ENCODE measurements around the gene SULT2B1. TPM values are rescaled to one million over a fixed set of nuclear protein-coding genes. Genes with fewer than 3 reads are reported as not detected.
A peak's percentile ranks its signal among the peaks of the same experiment; 100 is the strongest.

The SULT2B1 gene
- polyA plus RNA-seq, 2 donors: 295 to 320 TPM

GRCh38 chr19:48636859-48637448, 85.0 kb downstream of the SULT2B1 start, which contains the start of gene DBP:
TSS of gene DBP (minus strand) at chr19:48637379. CDS start at chr19:48636994, 385 bp downstream.
- H3K27me3 ChIP-seq (ENCODE audit: control insufficient read depth in 1 of 2, insufficient read depth in 2 of 2, low read length in 2 of 2): no peaks in the 10 kb centered on the region
- H3K4me3 ChIP-seq (ENCODE audit: low read depth in 1 of 2, low read length in 2 of 2): peak within 1 kb of the TSS; percentile 61 to 65
- H3K4me1 ChIP-seq (ENCODE audit: control insufficient read depth in 2 of 2, insufficient read depth in 2 of 2, low read length in 1 of 2): peaks cover 0 to 10% of the 10 kb centered on the region in 2 donors
- no peaks in the 10 kb centered on the region for H3K9me3 ChIP-seq (ENCODE audit: control insufficient read depth in 2 of 2, insufficient read depth in 1 of 2, low read depth in 1 of 2, low read length in 1 of 2)
- H3K27ac ChIP-seq (ENCODE audit: low read depth in 2 of 2, low read length in 1 of 2): peak within 1 kb of the TSS; percentile 98 to 99
- 0 to 1% methylated on average over 39 to 40 of the region's 40 CpGs for WGBS, 2 donors
- no peaks in the 10 kb centered on the region for H3K36me3 ChIP-seq (ENCODE audit: control insufficient read depth in 2 of 2, insufficient read depth in 2 of 2, low read length in 1 of 2)

- H3K4me3 ChIP-seq (ENCODE audit: low read depth in 1 of 2, low read length in 2 of 2): peak overlapping the region; percentile 61 to 65
- H3K27ac ChIP-seq (ENCODE audit: low read depth in 2 of 2, low read length in 1 of 2): peak overlapping the region; percentile 98 to 99
- peaks cover 0 to 10% of the 10 kb centered on the region in 2 donors for H3K4me1 ChIP-seq (ENCODE audit: control insufficient read depth in 2 of 2, insufficient read depth in 2 of 2, low read length in 1 of 2)
- H3K27me3 ChIP-seq (ENCODE audit: control insufficient read depth in 1 of 2, insufficient read depth in 2 of 2, low read length in 2 of 2): no peaks in the 10 kb centered on the region
- H3K9me3 ChIP-seq (ENCODE audit: control insufficient read depth in 2 of 2, insufficient read depth in 1 of 2, low read depth in 1 of 2, low read length in 1 of 2): no peaks in the 10 kb centered on the region
- no peaks in the 10 kb centered on the region for H3K36me3 ChIP-seq (ENCODE audit: control insufficient read depth in 2 of 2, insufficient read depth in 2 of 2, low read length in 1 of 2)
- 0 to 1% methylated on average over 36 to 38 of the region's 38 CpGs for WGBS, 2 donors
These were observed 85.5 kb downstream of the SULT2B1 start for GRCh38 chr19:48637449-48637947.

GRCh38 chr19:48637948-48638830, 86.2 kb downstream of the SULT2B1 start:
- no peaks in the 10 kb centered on the region for H3K36me3 ChIP-seq (ENCODE audit: control insufficient read depth in 2 of 2, insufficient read depth in 2 of 2, low read length in 1 of 2)
- H3K4me3 ChIP-seq (ENCODE audit: low read depth in 1 of 2, low read length in 2 of 2): peak overlapping the region; percentile 46 to 65
- H3K27me3 ChIP-seq (ENCODE audit: control insufficient read depth in 1 of 2, insufficient read depth in 2 of 2, low read length in 2 of 2): no peaks in the 10 kb centered on the region
- 6 to 7% methylated on average over 29 of the region's 29 CpGs for WGBS, 2 donors
- H3K9me3 ChIP-seq (ENCODE audit: control insufficient read depth in 2 of 2, insufficient read depth in 1 of 2, low read depth in 1 of 2, low read length in 1 of 2): no peaks in the 10 kb centered on the region
- H3K4me1 ChIP-seq (ENCODE audit: control insufficient read depth in 2 of 2, insufficient read depth in 2 of 2, low read length in 1 of 2): peaks cover 0 to 10% of the 10 kb centered on the region in 2 donors
- peak overlapping the region; percentile 98 to 99 for H3K27ac ChIP-seq (ENCODE audit: low read depth in 2 of 2, low read length in 1 of 2)

- 74 to 78% methylated on average over 16 of the region's 16 CpGs for WGBS, 2 donors
- Histone ChIP-seq H3K9me3 (ENCODE audit: control insufficient read depth in 2 of 2, insufficient read depth in 1 of 2, low read depth in 1 of 2, low read length in 1 of 2) (no peaks in the 10 kb centered on the region), H3K4me1 (ENCODE audit: control insufficient read depth in 2 of 2, insufficient read depth in 2 of 2, low read length in 1 of 2) (peaks cover 0 to 7% of the 10 kb centered on the region in 2 donors), H3K27ac (ENCODE audit: low read depth in 2 of 2, low read length in 1 of 2) (peak overlapping the region; percentile 98 to 99), H3K4me3 (ENCODE audit: low read depth in 1 of 2, low read length in 2 of 2) (no peak overlapping the region), H3K27me3 (ENCODE audit: control insufficient read depth in 1 of 2, insufficient read depth in 2 of 2, low read length in 2 of 2) (no peaks in the 10 kb centered on the region), H3K36me3 (ENCODE audit: control insufficient read depth in 2 of 2, insufficient read depth in 2 of 2, low read length in 1 of 2) (no peaks in the 10 kb centered on the region)
These were observed 86.9 kb downstream of the SULT2B1 start for GRCh38 chr19:48638831-48639381.

- Histone ChIP-seq H3K27ac (ENCODE audit: low read depth in 2 of 2, low read length in 1 of 2) (no peak overlapping the region), H3K4me3 (ENCODE audit: low read depth in 1 of 2, low read length in 2 of 2) (no peak overlapping the region), H3K9me3 (ENCODE audit: control insufficient read depth in 2 of 2, insufficient read depth in 1 of 2, low read depth in 1 of 2, low read length in 1 of 2) (no peaks in the 10 kb centered on the region), H3K4me1 (ENCODE audit: control insufficient read depth in 2 of 2, insufficient read depth in 2 of 2, low read length in 1 of 2) (peaks cover 0 to 6% of the 10 kb centered on the region in 2 donors), H3K36me3 (ENCODE audit: control insufficient read depth in 2 of 2, insufficient read depth in 2 of 2, low read length in 1 of 2) (no peaks in the 10 kb centered on the region), H3K27me3 (ENCODE audit: control insufficient read depth in 1 of 2, insufficient read depth in 2 of 2, low read length in 2 of 2) (no peaks in the 10 kb centered on the region)
- 66 to 74% methylated on average over 31 to 33 of the region's 33 CpGs for WGBS, 2 donors
These were observed 87.8 kb downstream of the SULT2B1 start for GRCh38 chr19:48639483-48640375.

- H3K4me1 ChIP-seq (ENCODE audit: control insufficient read depth in 2 of 2, insufficient read depth in 2 of 2, low read length in 1 of 2): peaks cover 3 to 7% of the 10 kb centered on the region in 2 donors
- H3K36me3 ChIP-seq (ENCODE audit: control insufficient read depth in 2 of 2, insufficient read depth in 2 of 2, low read length in 1 of 2): no peaks in the 10 kb centered on the region
- H3K27me3 ChIP-seq (ENCODE audit: control insufficient read depth in 1 of 2, insufficient read depth in 2 of 2, low read length in 2 of 2): no peaks in the 10 kb centered on the region
- no peak overlapping the region for H3K27ac ChIP-seq (ENCODE audit: low read depth in 2 of 2, low read length in 1 of 2)
- WGBS, 2 donors: 94 to 97% methylated on average over 2 of the region's 2 CpGs
- no peaks in the 10 kb centered on the region for H3K9me3 ChIP-seq (ENCODE audit: control insufficient read depth in 2 of 2, insufficient read depth in 1 of 2, low read depth in 1 of 2, low read length in 1 of 2)
- H3K4me3 ChIP-seq (ENCODE audit: low read depth in 1 of 2, low read length in 2 of 2): no peak overlapping the region
These were observed 89.9 kb downstream of the SULT2B1 start for GRCh38 chr19:48641850-48642249.

- peaks cover 3 to 7% of the 10 kb centered on the region in 2 donors for H3K4me1 ChIP-seq (ENCODE audit: control insufficient read depth in 2 of 2, insufficient read depth in 2 of 2, low read length in 1 of 2)
- H3K9me3 ChIP-seq (ENCODE audit: control insufficient read depth in 2 of 2, insufficient read depth in 1 of 2, low read depth in 1 of 2, low read length in 1 of 2): no peaks in the 10 kb centered on the region
- WGBS, 2 donors: 88 to 92% methylated on average over 5 of the region's 5 CpGs
These were observed 90.9 kb downstream of the SULT2B1 start for GRCh38 chr19:48642862-48643261.

GRCh38 chr19:48644355-48644754, 92.4 kb downstream of the SULT2B1 start:
- no peak overlapping the region for H3K27ac ChIP-seq (ENCODE audit: low read depth in 2 of 2, low read length in 1 of 2)
- peaks cover 0 to 7% of the 10 kb centered on the region in 2 donors for H3K4me1 ChIP-seq (ENCODE audit: control insufficient read depth in 2 of 2, insufficient read depth in 2 of 2, low read length in 1 of 2)
- WGBS, 2 donors: 74 to 76% methylated on average over 4 of the region's 4 CpGs
- H3K36me3 ChIP-seq (ENCODE audit: control insufficient read depth in 2 of 2, insufficient read depth in 2 of 2, low read length in 1 of 2): no peaks in the 10 kb centered on the region
- no peaks in the 10 kb centered on the region for H3K27me3 ChIP-seq (ENCODE audit: control insufficient read depth in 1 of 2, insufficient read depth in 2 of 2, low read length in 2 of 2)
- no peak overlapping the region for H3K4me3 ChIP-seq (ENCODE audit: low read depth in 1 of 2, low read length in 2 of 2)
- no peaks in the 10 kb centered on the region for H3K9me3 ChIP-seq (ENCODE audit: control insufficient read depth in 2 of 2, insufficient read depth in 1 of 2, low read depth in 1 of 2, low read length in 1 of 2)

More at GRCh38 chr19:48642862-48643261, 90.9 kb downstream of the SULT2B1 start:
- no peaks in the 10 kb centered on the region for H3K36me3 ChIP-seq (ENCODE audit: control insufficient read depth in 2 of 2, insufficient read depth in 2 of 2, low read length in 1 of 2)
- H3K27ac ChIP-seq (ENCODE audit: low read depth in 2 of 2, low read length in 1 of 2): no peak overlapping the region
- no peaks in the 10 kb centered on the region for H3K27me3 ChIP-seq (ENCODE audit: control insufficient read depth in 1 of 2, insufficient read depth in 2 of 2, low read length in 2 of 2)
- H3K4me3 ChIP-seq (ENCODE audit: low read depth in 1 of 2, low read length in 2 of 2): no peak overlapping the region
